C4-2B (cell line): ENCODE results near the gene CDK14.

Experiments used
- ZFX ChIP-seq: fragments of 450-650 bp; IDR thresholded peaks from 2 replicates; pipeline ENCODE4 v1.6.1; 2017
- TF ChIP-seq, protein P1 (sequence below): fragments of 450-650 bp; conservative IDR thresholded peaks from 2 replicates; pipeline ENCODE4 v1.5.1; 2017; ENCODE audit warnings: mild to moderate bottlenecking

DNA sequence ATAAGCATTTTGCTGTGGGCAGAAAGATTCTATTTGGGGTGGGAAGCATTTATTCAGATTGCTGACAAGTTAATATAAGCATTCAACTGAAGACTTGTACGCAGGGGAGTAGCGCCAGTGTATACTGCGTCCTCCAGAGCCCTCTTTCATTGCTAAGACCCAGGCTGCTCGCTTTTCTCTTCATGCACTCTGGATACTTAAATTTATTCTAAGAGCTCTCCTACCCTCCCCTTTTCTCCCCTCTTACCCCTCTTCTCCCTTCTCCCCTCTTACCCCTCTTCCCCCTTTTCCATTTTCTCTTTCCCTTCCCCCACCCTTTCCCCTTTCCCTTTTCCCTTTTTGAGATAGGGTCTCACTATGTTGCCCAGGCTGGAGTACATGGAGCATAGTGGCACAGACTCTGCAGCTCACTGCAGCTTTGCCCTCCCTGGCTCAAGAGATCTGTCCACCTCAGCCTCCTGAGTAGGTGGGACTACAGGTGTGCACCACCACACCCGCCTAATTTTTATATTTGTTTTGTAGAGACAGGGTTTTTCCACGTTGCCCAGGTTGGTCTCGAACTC is 125.8 kb downstream of the CDK14 start:
- TF ChIP-seq, protein P1, sequence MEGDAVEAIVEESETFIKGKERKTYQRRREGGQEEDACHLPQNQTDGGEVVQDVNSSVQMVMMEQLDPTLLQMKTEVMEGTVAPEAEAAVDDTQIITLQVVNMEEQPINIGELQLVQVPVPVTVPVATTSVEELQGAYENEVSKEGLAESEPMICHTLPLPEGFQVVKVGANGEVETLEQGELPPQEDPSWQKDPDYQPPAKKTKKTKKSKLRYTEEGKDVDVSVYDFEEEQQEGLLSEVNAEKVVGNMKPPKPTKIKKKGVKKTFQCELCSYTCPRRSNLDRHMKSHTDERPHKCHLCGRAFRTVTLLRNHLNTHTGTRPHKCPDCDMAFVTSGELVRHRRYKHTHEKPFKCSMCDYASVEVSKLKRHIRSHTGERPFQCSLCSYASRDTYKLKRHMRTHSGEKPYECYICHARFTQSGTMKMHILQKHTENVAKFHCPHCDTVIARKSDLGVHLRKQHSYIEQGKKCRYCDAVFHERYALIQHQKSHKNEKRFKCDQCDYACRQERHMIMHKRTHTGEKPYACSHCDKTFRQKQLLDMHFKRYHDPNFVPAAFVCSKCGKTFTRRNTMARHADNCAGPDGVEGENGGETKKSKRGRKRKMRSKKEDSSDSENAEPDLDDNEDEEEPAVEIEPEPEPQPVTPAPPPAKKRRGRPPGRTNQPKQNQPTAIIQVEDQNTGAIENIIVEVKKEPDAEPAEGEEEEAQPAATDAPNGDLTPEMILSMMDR: no peak
- no peak for TF ChIP-seq ZFX
